Spleen (tissue), 7 donors: ENCODE data around the gene TTLL8.

Experiments
- CTCF ChIP-seq, 11 experiments: fragments of 200-600 bp in 7 of 11; fragments of 450-650 bp in 4 of 11; sonication (generic) in 4 of 11; IDR thresholded peaks in 8 of 11; conservative IDR thresholded peaks in 3 of 11; 1 replicate in 7 of 11; 2 replicates in 4 of 11; pipeline versions ENCODE4 v1.4.0 to v1.8.0; 2016 to 2021; ENCODE audit warnings: antibody characterized with exemption in 11 of 11, inconsistent platforms in 4 of 11, mild to moderate bottlenecking in 1 of 11
- POLR2AphosphoS5 ChIP-seq, 3 donors: sonication (generic); formaldehyde crosslinking; IDR thresholded peaks; one replicate each; pipeline ENCODE4 v1.5.1; 2017; ENCODE audit warnings: antibody characterized with exemption in 3 of 3
- donor health status: DM: no; HTN: no; CAD: no; lungs with moderate emphysema.
- donor health status: DM: no; HTN: no; CAD: no.
- donor health status: DM: no; HTN: no; CAD: no.

DNA sequence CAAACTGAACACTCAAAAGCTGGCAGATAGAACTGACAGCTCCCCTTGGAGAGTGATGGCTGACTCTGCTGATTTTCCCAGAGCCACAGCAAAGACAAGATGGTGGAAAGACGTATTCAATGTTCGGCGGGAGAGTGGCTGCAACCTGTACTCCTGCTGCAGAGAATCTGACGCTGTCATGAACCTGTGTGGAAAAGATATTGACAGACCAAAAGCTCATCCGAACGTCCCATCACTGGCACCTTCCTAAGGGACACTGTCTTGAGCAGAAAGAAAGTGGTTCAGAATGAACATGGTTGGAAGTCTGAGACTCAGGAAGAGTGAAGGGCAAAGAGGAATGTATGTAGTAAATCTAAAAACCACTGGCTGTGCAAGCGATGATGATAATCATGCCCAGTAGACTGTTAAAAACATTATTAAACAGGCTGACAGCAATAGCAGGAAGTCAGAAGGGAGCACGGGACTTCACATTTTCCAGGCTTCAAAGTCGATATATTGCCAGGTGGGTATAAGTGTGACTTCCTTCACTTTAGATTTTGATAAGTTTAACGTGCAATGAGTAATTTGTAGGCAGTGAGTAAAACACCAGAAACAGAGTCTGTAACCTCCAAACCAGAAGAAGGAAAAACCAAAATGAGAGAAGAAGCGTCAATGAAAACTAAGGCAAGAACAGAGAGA, 39.4 kb downstream of the TTLL8 start:
- TF ChIP-seq CTCF (IDR thresholded peaks at IDR 0.05 in 8 of 11, conservative IDR thresholded peaks at IDR 0.05 in 3 of 11) (no peak), POLR2AphosphoS5 (IDR thresholded peaks at IDR 0.05) (no peak)
